ENCODE data around the gene DCTN3.

The DCTN3 gene

DNA sequence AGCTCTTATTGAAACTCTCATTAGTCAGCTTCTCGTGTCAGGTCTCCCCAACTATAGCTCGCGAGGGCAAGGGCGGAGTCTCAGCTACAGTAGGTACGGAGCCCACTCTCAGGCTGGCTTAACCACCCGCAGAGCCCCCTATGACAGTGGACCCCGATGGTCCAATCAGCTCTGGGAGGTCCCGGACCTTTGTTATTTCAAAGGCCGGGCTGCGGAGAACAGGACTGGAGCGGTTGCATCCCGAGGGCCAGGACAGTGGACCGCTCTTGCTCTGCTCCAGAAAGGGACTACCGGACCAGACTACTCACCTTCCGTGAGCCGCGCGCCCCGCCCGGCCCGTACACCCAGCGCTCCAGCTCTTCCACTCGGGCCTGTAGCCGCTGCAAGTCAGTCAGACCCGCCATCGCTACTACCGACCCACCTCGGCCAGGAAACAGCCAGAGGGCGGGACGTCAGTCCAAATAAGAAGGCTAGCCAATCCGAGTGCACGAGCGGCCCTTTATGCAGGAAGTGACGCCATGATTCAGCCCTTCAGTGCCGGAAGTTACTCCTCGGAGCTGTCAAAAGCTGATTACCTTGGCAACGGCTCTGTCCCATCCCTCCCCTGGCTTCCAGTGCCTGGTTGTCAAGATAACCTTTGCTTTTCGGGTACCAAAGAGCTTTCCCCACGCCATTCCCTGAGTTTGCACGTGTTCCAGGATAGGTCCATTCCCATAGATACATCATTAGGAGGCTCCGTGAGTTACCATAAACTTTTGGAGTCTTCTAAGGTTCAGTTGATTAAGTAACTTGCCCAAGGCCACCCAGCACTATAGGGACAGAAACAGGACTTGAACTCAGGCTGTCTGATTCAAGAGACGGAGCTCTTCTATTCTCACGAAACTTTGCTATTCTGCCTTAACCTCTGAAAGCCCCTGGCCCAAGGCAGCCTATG is at the start of gene DCTN3:
DCTN3 (minus strand) TSS at position 435 of the 934 bp plus-strand sequence; CDS start at position 404, 31 bp downstream.
- DNase-seq (ENCODE audit: low spot score): peak; percentile 95

DNA sequence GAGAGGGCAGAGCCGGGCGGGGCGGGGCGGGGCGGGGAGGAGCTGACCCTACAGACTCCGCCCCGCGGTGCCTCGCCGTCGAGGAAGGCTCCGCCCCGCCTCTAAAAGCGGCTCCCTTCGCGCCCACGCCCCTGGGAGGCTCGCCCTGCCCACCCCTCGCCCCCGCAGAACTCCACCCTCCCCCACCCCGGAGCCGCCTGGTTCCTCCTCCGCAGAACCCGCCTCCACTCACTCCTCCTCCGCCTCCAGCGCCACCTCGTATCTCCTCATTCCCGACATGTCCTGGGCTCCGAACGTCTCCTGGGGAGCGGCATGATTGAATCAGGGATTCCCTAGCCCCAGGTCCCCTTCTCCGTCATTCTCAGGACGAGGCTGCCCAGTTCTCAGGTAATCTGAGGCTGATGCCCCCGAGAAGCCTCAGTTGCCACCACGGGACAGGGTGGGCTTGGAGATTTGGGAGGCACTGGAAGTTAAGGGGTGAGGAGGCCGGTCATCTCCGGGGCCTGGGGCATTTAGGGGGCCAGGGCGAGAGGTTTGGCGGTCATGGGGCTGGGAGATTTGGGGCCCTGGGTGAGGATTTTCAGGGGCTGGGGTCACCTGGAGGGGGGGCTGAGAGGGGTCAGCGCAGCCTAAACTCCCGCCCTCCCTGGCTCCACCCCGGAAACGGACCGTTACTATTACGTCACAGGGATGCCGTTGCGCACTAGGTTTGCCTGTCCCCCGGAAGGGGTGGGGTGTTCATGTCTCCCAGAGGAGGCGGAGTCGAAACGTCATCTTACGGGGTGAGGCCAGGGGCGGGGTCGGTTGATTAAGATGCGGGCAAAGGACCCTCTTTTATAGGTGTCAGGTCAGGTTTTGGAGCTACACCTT is 45.3 kb upstream of the DCTN3 start:
- DNase-seq (ENCODE audit: low spot score): peak; percentile 96

DNA sequence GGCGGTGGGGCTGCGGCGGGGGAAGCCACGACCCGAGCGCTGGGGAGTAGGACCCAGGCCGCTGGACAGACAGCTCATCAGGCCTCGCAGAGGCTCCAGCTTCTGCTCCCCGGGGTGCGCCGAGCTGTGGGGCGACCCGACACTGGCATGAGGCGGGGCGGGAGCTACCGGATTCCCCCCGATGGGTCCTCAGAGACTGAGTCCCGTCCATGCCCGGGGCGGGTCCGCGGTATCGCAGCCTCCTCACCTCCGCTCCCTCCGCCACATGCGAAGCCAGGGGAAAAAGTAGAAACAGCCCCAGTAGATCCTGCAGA is 44.7 kb upstream of the DCTN3 start:
- DNase-seq (ENCODE audit: low spot score): no peak

DNA sequence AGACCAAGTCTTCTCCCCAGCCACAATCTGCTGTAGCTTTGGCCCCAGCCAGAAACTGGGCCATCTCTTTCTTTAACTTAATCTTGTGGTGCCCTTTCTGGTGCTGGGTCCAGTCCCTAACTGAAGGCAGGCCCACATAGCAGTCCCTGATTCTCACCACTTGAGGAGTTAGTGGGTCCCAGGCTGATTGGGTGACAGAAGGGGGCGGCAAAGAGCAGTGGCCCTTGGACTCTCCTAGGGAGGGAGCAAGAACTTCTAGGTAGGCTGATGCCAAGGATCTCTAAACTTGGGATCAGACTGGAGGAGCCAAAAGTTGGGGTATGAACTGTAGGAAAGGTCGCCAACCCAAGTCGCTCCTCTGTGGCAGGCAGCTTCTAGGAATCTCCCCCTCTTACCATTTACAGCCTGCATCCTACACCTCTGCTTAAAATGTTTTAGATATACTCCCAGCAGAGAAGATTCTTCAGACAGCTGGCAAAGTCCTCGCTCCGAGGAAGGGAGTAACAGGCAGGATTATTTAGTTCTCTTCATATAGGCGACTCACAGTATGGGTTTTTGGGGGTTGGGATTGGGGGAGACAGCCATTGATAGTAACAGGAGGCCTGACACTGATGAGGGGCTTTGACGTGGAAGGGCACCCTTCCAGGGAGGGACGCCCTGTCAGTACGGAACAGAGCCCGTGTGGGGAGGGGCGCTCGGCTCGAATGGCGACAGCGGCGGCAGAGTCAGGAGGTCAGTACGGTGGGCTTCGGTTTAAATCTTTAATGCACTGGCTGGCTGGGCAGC is 44.2 kb upstream of the DCTN3 start:
- DNase-seq (ENCODE audit: low spot score): peak; percentile 67

DNA sequence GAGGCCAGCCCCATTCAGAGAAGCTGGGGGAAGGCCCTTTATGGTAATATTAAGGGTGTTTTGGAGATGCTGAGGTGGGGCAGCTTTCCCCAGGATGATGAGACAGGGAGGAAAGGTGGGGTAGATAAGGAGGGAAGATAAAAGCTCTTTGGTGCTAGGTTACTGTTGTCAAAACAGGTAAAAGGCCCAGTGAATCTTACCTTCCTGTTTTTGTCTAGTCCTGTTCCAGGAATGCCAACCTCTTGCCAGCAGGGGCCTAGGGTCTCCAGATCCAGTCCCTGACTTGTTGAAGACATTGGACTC is 43.0 kb upstream of the DCTN3 start:
- DNase-seq (ENCODE audit: low spot score): no peak

DNA sequence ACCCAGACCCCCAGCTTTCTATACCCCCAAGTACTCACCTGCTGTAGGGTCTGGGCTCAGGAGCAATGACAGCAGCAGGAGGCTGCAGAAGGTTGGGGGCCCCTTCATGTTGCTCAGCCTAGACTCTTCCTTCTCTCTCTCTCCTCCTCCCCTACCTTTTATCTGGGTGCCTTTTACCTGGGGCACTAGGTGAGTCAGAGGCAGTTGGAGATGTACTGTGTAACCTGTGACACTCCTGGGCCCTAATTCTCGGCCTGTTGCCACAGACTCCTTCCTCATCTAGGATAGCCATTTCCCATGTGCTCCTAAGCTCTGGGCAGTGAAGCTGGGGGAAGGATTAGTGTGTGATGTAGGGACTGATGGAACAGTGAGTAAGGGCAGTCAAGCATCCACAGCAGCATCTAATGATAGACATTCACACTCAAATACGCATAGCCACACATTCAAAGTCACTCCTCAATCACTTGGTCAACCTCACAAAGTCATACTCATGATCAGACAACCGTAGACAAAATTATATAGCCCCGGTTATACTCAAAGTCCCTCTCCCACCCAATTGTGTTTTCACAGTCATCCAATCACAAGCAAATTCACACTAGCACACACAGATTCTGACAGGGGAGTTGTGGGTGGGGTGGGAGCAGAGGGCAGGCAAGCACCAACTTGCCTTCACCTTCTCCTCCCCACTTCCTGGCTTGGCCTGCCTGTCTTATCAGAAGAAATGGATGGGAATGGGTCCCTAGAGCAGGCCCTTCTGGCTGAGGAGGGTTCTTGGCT is 42.4 kb upstream of the DCTN3 start, which contains the start of gene CCL27:
CCL27 (minus strand) TSS at position 132 of the 777 bp plus-strand sequence; CDS start at position 108, 24 bp downstream.
- no peak for DNase-seq (ENCODE audit: low spot score)

DNA sequence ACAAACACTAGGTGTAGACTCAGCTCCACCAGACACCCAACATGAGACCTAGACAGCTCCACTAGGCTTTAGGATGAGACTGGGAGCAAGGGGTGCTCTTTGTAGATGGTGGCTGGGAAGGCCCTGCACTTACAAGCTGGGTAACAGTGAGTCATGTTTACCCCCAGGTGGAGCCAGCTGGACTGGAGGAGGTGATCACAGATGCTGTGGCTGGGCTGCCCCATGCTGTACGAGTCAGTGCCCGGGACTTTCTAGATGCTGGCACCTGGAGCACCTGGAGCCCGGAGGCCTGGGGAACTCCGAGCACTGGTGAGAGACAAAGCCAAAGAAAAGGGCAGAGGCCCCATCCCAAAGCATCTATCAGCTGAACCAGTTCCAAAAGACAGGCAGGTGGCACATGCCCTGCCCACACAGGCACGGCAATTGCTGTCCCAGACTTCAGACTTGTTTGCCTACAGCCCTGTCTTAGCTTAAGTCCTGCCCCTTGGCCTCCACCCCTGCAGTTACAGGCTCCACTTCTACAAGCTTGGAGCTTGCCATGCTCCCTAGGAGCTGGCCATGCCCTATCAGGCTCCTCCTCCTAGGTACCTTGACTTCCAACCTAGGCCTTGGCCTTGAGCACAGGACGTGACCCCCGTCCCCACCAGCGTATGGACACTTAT is 39.4 kb upstream of the DCTN3 start:
- DNase-seq (ENCODE audit: low spot score): no peak

DNA sequence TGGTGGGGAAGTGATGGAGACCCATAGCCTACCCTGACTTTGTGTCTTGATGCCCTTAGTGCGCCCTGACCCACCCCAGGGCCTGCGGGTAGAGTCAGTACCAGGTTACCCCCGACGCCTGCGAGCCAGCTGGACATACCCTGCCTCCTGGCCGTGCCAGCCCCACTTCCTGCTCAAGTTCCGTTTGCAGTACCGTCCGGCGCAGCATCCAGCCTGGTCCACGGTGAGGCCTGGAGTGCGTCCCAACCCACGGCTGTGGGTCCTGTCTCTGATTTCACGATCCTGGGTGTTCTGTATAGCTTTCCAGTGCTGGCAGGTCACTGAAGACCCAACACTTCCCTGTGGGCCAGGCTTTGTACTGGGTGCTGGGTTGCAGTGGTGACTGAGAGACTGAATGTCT is 38.2 kb upstream of the DCTN3 start:
- DNase-seq (ENCODE audit: low spot score): no peak

DNA sequence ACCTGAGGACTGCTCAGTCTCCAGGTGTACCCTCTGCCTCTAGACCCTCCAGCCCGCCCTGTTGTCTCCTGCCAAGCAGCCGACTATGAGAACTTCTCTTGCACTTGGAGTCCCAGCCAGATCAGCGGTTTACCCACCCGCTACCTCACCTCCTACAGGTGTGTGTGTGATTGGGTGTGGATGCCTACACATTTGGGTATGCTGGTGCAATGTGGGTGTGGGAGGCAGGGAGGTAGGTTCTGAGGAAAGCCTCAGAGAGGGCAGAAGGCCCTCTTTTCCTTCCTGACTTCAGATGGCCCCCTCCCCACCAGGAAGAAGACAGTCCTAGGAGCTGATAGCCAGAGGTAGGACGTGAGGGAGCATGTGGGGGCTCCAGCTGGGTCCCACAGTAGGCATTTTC is 36.7 kb upstream of the DCTN3 start:
- no peak for DNase-seq (ENCODE audit: low spot score)

DNA sequence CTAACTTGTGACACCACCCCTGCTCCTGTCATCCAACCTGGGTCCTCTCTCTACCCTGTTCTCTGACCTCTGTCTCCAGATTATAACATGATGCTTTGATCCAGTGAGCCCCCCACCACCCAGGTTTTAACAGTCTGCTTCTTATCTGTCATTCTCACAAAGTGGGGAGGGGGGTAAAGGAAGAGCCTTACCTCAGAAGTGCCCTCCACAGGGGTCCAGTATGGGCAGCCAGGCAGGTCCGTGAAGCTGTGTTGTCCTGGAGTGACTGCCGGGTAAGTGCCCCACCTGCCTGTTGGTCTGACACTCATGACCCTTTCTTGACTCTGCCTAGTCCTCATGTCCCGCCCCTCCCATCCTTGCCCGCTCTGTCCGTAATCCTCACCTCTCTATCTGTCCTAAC is 35.1 kb upstream of the DCTN3 start:
- no peak for DNase-seq (ENCODE audit: low spot score)

DNA sequence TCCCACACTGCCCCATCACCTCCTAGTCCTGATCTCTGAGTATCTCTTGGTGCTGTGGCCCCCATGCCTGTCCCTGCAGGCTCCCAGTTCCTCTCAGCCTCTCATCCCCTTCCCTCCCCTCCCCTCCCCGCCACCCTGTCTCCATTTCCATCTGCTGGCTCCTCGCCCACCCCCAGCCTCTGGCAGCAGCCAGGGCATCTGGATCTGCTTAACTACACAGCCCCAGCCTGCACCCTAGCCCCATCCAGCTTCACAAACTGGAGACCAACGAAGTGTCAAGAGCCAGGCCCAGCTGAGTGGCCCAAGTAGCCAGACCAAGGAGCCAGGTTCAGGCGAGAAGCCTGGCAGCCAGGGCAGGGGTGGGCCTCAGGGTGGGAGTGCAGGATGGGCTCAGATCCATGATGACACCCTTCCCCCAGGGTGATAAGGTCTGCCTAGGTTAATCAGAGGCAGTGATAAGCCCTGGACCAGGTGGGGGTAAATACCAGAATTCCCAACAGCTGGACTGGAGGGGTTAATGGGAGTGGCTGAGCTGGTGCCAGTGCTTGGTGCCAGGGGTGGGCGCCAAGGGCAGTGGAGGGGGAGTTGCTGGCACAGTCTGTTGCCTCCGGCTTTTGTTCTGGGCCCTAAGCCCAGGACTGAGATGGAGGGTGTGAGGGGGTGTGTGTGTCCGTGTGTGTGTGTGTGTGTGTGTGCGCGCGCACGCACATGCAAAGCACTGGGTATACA is 34.2 kb upstream of the DCTN3 start:
- peak; percentile 85 for DNase-seq (ENCODE audit: low spot score)

DNA sequence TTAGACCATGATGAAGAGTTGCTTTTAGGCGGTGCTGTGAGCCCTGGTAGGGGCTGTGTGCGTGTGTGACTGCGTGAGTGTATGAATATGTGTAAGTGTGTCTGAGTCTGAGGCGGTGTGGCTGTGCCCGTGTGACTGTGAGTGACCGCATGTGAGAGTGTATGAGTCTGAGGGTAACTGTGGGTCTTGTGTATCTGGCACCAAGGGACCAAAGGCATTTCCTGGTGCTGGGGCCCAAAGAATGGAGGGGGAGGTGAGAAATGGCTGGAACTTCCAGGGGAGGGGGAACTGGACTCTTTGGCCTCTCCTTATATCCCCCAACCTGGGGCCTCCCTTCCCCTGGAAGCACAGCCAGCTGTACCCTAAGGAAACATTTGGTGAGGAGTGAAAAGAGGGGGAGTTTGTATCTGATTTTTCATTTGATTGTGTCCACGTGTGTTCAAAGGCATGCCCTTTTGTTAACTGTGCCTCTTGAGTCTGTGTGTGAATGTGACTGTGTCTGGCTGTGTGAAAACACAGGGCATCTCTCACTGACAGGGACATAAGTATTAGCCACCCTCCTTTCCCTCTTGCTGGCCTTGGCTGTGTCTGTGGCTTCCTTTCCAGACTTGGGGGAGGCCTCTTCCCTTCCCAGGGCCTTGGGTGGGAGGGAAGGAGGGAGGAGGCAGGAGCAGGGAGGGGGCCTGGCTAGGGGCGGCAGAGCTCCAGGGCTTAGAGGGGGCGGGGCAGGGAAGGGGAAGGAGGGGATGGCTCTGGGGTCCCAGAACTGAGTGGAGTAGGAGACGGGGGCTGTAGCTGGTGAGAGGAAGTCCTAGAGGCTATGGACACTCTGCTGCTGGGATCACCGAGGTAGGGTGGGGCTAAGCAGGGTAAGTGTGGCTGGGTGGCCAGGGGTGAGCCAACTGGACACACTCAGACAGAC is 33.1 kb upstream of the DCTN3 start:
- DNase-seq (ENCODE audit: low spot score): peak; percentile 68

DNA sequence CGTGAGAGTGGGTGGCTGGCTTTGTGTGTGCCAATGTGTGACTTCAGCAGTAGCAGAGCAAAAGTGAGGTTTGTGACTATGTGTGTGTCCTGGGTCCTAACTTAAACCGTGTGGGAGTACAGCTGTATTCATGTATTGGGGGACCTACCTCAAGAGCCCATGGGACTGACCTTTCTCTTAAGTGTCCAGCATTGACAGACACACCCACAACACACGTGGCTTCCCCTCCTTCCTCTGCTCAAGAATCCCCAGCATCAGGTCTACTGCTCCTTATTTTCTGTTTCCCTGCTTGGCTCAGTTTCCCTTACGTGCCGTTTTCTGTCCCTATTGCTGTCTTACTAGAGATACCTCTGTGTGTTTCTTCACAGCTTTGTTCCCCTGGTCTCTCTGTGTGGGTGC is 32.3 kb upstream of the DCTN3 start:
- DNase-seq (ENCODE audit: low spot score): no peak

DNA sequence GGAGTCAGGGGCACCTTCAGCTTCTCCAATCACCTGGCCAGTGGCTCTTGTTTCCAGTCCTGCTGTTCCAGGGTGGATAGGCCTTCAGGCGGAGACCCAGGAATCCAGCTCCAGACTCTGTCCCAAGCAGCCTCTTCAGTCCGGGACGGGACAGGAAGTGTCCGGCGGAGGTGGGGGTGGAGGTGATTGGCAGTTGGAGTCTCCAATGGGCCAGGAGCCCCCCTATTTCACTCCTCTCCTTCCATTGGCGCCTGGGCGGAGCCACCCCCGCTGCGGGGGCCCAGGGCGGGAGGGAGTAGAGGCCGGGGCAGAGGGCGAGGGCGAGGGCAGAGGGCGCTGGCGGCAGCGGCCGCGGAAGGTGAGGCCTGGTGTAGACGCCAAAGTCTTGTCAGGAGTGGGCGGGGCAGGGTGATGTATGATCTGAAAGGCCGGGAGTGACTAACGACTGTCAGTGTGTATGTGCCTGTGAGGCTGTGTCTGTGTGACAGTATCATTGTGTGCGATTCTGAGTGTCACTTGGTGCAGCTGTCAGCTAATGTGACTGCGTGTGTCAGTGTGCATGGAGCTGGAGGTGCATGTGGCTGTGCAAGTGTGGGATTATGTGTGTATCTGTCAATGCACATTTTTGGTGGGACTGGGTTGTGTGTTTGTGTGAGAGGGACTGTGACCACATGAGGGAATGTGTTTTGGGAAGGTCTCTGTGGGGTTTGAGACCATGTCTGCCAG is 31.7 kb upstream of the DCTN3 start, which contains the start of gene IL11RA:
IL11RA (plus strand) TSS at position 310 of the 726 bp plus-strand sequence. CDS start 3,033 bp downstream, outside the sequence.
- DNase-seq (ENCODE audit: low spot score): no peak

DNA sequence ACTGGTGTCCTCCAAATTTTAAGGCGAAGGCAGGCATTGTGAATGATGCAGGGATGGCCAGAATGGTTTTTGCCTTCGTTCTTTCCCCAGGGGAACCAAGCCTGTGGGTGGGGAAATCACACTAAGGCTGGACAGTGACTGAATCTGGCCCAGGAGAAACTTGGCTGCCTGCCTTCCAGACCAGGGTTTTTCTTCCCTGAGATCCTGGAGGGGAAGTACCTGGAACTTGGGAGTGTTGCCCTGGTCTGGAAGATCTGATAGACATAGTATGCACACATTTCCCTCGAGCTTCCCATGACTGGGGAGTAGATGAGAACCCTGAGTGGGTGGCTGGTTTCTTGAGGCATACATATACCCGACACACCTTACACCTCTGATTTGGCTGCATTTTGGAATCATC is 31.0 kb upstream of the DCTN3 start:
- DNase-seq (ENCODE audit: low spot score): no peak

DNA sequence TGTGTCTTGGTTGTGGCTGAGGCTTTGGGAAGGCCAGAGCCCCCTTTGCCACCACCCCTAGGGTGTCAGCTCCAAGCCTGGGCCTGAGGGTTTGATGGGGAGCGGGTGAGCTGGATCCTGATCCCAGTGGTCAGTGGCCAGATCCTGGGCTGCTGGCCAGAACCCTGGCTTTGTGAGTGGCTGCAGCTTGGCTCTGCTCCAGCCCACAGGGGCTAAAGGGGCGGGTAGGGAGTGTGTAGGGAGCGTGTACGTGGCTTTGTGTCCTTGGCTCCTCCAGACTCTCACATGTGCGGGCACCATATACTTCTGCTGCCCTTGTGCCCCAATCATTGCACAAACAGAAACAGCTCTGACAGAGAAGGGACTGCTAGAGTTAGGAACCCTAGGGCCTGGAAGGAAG is 30.5 kb upstream of the DCTN3 start:
- DNase-seq (ENCODE audit: low spot score): no peak

DNA sequence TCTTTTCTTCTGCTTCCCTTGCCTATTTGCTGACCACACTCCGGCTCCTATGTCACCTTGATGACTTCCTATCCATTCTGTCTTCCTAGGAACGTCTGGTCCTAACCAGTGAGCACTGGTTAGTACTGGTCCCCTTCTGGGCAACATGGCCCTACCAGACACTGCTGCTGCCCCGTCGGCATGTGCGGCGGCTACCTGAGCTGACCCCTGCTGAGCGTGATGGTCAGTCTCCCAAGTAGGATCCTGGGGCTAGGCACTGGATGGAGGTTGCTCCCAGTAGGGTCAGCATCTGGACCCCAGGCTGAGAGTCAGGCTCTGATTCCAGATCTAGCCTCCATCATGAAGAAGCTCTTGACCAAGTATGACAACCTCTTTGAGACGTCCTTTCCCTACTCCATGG is 28.4 kb upstream of the DCTN3 start:
- DNase-seq (ENCODE audit: low spot score): no peak

DNA sequence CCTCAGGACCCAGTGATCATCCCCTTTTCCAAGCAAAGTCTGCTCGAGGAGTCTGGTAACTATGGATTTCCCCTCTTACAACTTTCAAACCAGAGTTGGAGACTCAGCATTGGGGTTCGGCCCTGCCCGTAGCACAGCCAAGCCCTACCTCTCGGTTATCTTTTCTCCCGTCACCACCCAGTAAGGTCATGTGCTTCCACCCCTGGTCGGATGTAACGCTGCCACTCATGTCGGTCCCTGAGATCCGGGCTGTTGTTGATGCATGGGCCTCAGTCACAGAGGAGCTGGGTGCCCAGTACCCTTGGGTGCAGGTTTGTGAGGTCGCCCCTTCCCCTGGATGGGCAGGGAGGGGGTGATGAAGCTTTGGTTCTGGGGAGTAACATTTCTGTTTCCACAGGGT is 27.4 kb upstream of the DCTN3 start:
- DNase-seq (ENCODE audit: low spot score): no peak

DNA sequence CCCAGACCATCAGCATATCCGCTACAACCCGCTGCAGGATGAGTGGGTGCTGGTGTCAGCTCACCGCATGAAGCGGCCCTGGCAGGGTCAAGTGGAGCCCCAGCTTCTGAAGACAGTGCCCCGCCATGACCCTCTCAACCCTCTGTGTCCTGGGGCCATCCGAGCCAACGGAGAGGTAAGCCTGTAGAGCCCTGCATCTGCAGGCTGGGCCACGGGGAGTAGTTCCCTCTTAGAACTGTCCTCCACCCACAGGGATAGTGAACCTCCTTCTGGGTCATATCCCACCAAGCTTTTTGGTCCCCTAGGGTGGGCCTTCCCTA is 26.7 kb upstream of the DCTN3 start:
- DNase-seq (ENCODE audit: low spot score): no peak
